Mesenchymal stem cell (in vitro differentiated cells and primary cell): ENCODE data around the gene SNCAIP.
A peak's percentile ranks its signal among the peaks of the same experiment; 100 is the strongest.

ENCODE experiments used
- DNase-seq: peaks from one replicate; pipeline ENCODE4 v3.0.0-alpha.2; 2013
- H2AFZ ChIP-seq: one replicate; pipeline ENCODE4 v1.6.1; 2013; ENCODE audit warnings: low read depth, mild to moderate bottlenecking, control low read depth, inconsistent platforms, low read length, moderate library complexity
- H2AK5ac ChIP-seq: 2 replicates; pipeline ENCODE4 v1.6.1; 2013; ENCODE audit warnings: low read length, moderate library complexity, mild to moderate bottlenecking, inconsistent platforms; ENCODE audit not compliant: severe bottlenecking
- H2BK120ac ChIP-seq: one replicate; pipeline ENCODE4 v1.6.1; 2013; ENCODE audit warnings: low read depth, mild to moderate bottlenecking, inconsistent platforms, low read length, moderate library complexity
- H2BK12ac ChIP-seq, 2 experiments: one replicate each; pipeline ENCODE4 v1.6.1; 2013; ENCODE audit warnings: inconsistent platforms in 2 of 2, low read length in 2 of 2, mild to moderate bottlenecking in 2 of 2, moderate library complexity in 2 of 2, control low read depth in 1 of 2
- H2BK15ac ChIP-seq: one replicate; pipeline ENCODE4 v1.6.1; 2013; ENCODE audit warnings: mild to moderate bottlenecking, low read depth, inconsistent platforms; ENCODE audit not compliant: poor library complexity, severe bottlenecking
- H2BK5ac ChIP-seq: 2 replicates; pipeline ENCODE4 v1.6.1; 2013; ENCODE audit warnings: low read depth, mild to moderate bottlenecking, low read length, control low read depth, inconsistent platforms; ENCODE audit not compliant: poor library complexity, severe bottlenecking
- H3K14ac ChIP-seq, 2 experiments: one replicate each; pipeline ENCODE4 v1.6.1; 2013; ENCODE audit warnings: inconsistent platforms in 2 of 2, low read length in 2 of 2, control low read depth in 1 of 2, mild to moderate bottlenecking in 1 of 2, moderate library complexity in 1 of 2
- H3K18ac ChIP-seq, 2 experiments: one replicate each; pipeline ENCODE4 v1.6.1; 2013; ENCODE audit warnings: inconsistent platforms in 2 of 2, low read length in 2 of 2, control low read depth in 1 of 2, low read depth in 1 of 2, mild to moderate bottlenecking in 1 of 2
- H3K23ac ChIP-seq, 2 experiments: one replicate each; pipeline ENCODE4 v1.6.1; 2013; ENCODE audit warnings: inconsistent platforms in 2 of 2, low read length in 2 of 2, mild to moderate bottlenecking in 2 of 2, moderate library complexity in 2 of 2, control low read depth in 1 of 2
- H3K27ac ChIP-seq: 2 replicates; pipeline ENCODE4 v1.5.1; 2013; ENCODE audit warnings: mild to moderate bottlenecking, moderate library complexity, low read length, control low read depth, inconsistent platforms; ENCODE audit not compliant: poor library complexity, severe bottlenecking
- H3K27me3 ChIP-seq, 2 experiments: 2 replicates each; pipeline versions ENCODE4 v1.6.1 to v1.7.0; 2013; ENCODE audit warnings: low read length in 2 of 2, mild to moderate bottlenecking in 2 of 2, moderate library complexity in 2 of 2, control low read depth in 1 of 2, inconsistent platforms in 1 of 2; ENCODE audit not compliant: control insufficient read depth in 1 of 2, insufficient read depth in 1 of 2
- H3K36me3 ChIP-seq, 2 experiments: 2 replicates each; pipeline versions ENCODE4 v1.6.1 to v1.7.0; 2013; ENCODE audit warnings: low read length in 2 of 2, control low read depth in 1 of 2, inconsistent platforms in 1 of 2, low read depth in 1 of 2, mild to moderate bottlenecking in 1 of 2; ENCODE audit not compliant: insufficient read depth in 2 of 2, control insufficient read depth in 1 of 2
- H3K4ac ChIP-seq, 2 experiments: one replicate each; pipeline ENCODE4 v1.6.1; 2013; ENCODE audit warnings: inconsistent platforms in 2 of 2, low read length in 2 of 2, mild to moderate bottlenecking in 2 of 2, moderate library complexity in 2 of 2, control low read depth in 1 of 2, low read depth in 1 of 2
- H3K4me1 ChIP-seq: 2 replicates; pipeline ENCODE4 v1.6.1; 2013; ENCODE audit warnings: low read depth, low read length, control low read depth; ENCODE audit not compliant: control insufficient read depth, insufficient read depth
- H3K4me2 ChIP-seq: 2 replicates; pipeline ENCODE4 v1.6.1; 2013; ENCODE audit warnings: low read length, mild to moderate bottlenecking, inconsistent platforms; ENCODE audit not compliant: poor library complexity, severe bottlenecking
- H3K4me3 ChIP-seq, 2 experiments: 2 replicates each; pipeline versions ENCODE4 v1.5.1 to v1.7.0; 2013; ENCODE audit warnings: low read length in 2 of 2, mild to moderate bottlenecking in 2 of 2, control low read depth in 1 of 2, low read depth in 1 of 2; ENCODE audit not compliant: insufficient read depth in 1 of 2
- H3K79me1 ChIP-seq: replicated peaks from 2 replicates; pipeline ENCODE4 v1.6.1; 2013; ENCODE audit warnings: mild to moderate bottlenecking, control low read depth, low read length, inconsistent platforms; ENCODE audit not compliant: poor library complexity, severe bottlenecking
- H3K9ac ChIP-seq: 2 replicates; pipeline ENCODE4 v1.7.0; 2013; ENCODE audit warnings: mild to moderate bottlenecking, low read length, moderate library complexity
- H3K9me3 ChIP-seq: 2 replicates; pipeline ENCODE4 v1.7.0; 2013; ENCODE audit warnings: mild to moderate bottlenecking, low read length; ENCODE audit not compliant: control insufficient read depth
- H4K8ac ChIP-seq: one replicate; pipeline ENCODE4 v1.6.1; 2013; ENCODE audit warnings: inconsistent platforms, mild to moderate bottlenecking, low read length, moderate library complexity
- H4K91ac ChIP-seq: one replicate; pipeline ENCODE4 v1.6.1; 2013; ENCODE audit warnings: mild to moderate bottlenecking, low read length, inconsistent platforms
- WGBS: methylation state at CpG from one replicate; pipeline ENCODE4 v1.1.7; 2013; ENCODE audit warnings: mixed read lengths; 5-methylcytosine and 5-hydroxymethylcytosine counted together

SNCAIP gene

DNA sequence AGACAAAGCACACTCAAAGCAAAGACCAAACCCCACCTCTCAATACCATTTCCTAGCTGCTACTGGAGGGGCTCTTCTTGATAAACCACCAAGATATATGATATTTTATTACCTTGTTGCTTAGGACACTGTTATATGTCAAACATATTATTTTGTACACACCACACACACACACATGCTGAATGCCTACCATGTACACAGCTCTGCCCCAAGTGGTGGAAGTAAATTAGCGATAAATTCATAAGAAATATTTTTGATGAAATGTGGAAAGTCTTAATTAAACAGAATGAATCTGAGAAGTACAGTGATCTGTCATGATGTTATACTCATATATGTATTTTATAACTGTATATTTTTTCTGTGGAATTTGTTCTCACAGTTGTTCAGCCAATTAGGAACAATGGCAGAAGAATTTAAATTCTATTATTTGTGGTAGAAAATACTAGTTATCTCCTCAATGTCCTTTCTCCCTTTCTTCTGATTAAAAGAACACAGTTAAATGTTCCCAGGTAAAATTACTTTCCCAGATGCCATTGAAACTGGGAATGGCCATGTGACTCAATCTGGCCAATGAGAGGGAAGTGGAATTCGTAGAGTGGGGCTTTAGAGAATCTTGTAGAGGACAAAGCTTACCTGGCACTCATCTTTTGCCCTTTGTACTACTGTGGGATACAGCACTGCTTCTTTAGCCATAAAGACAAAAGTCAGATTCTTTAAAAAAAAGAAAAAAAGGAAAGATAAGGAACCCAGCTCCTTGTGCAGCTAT, 156.5 kb downstream of the SNCAIP start:
- H2BK5ac ChIP-seq, result no peak overlapping the region
- no peak overlapping the region for H2BK15ac ChIP-seq
- H3K9me3 ChIP-seq, result no peaks in the 10 kb centered on the region
- H3K9ac ChIP-seq, result no peak overlapping the region
- H2BK12ac ChIP-seq, result no peak overlapping the region
- no peak overlapping the region for H3K4me3 ChIP-seq
- no peaks in the 10 kb centered on the region for H3K4me1 ChIP-seq
- no peak overlapping the region for H3K4me2 ChIP-seq
- H3K23ac ChIP-seq, result no peak overlapping the region
- no peaks in the 10 kb centered on the region for H3K36me3 ChIP-seq
- no peak overlapping the region for H2AFZ ChIP-seq
- no peak overlapping the region for H2BK120ac ChIP-seq
- no peaks in the 10 kb centered on the region for H3K27me3 ChIP-seq
- no peak overlapping the region for H3K14ac ChIP-seq
- H4K91ac ChIP-seq, result no peak overlapping the region
- WGBS, result 89% methylated on average over 1 of the region's 2 CpGs
- H3K27ac ChIP-seq, result no peak overlapping the region
- no peak for DNase-seq
- no peaks in the 10 kb centered on the region for H3K79me1 ChIP-seq
- no peak overlapping the region for H3K4ac ChIP-seq
- no peak overlapping the region for H4K8ac ChIP-seq
- H2AK5ac ChIP-seq, result no peak overlapping the region
- no peak overlapping the region for H3K18ac ChIP-seq

DNA sequence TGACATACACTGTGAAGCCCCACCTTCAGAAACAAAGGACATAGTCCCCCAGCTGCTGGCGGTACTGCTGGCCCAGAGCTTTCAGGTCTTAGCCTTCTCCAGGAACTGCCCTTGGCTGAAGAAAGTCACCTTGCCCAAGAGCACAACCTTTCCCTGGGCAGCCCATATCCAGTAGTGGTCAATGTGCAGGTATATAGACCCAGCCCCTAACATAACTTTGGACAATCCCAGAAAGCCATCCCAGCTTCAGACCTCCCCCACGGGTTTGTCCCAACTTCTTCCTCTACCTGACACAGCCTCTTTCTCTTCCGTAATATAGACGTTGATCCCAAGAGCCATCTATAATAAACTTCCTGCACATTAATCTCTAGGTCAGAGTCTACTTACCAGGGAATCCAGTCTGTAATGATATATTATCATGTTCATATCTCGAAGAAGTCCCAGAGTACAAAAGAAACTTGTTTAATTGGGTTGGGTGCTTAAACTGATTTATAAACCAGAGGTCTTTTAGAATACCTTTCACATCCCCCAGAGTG, 157.4 kb downstream of the SNCAIP start:
- H3K4me3 ChIP-seq, result no peak overlapping the region
- H2AFZ ChIP-seq, result no peak overlapping the region
- no peaks in the 10 kb centered on the region for H3K27me3 ChIP-seq
- H3K36me3 ChIP-seq, result no peaks in the 10 kb centered on the region
- no peak overlapping the region for H2BK15ac ChIP-seq
- H2BK120ac ChIP-seq, result no peak overlapping the region
- no peak overlapping the region for H3K4ac ChIP-seq
- no peak overlapping the region for H2AK5ac ChIP-seq
- H4K91ac ChIP-seq, result no peak overlapping the region
- no peak overlapping the region for H4K8ac ChIP-seq
- H2BK12ac ChIP-seq, result no peak overlapping the region
- H3K4me1 ChIP-seq, result no peaks in the 10 kb centered on the region
- no peaks in the 10 kb centered on the region for H3K79me1 ChIP-seq
- no peak overlapping the region for H3K4me2 ChIP-seq
- H3K27ac ChIP-seq, result no peak overlapping the region
- no peak overlapping the region for H3K18ac ChIP-seq
- H3K9me3 ChIP-seq, result no peaks in the 10 kb centered on the region
- 93% methylated on average over 3 of the region's 5 CpGs for whole genome bisulfite sequencing
- H2BK5ac ChIP-seq, result no peak overlapping the region
- H3K9ac ChIP-seq, result no peak overlapping the region
- no peak overlapping the region for H3K14ac ChIP-seq
- no peak overlapping the region for H3K23ac ChIP-seq
- no peak for DNase-seq

GRCh38 chr5:122470365-122470764, 158.3 kb downstream of the SNCAIP start:
- H3K18ac ChIP-seq, result no peak overlapping the region
- no peak overlapping the region for H3K4me3 ChIP-seq
- no peak overlapping the region for H3K4ac ChIP-seq
- no peak overlapping the region for H2AFZ ChIP-seq
- H3K36me3 ChIP-seq, result no peaks in the 10 kb centered on the region
- no peak overlapping the region for H3K27ac ChIP-seq
- no peaks in the 10 kb centered on the region for H3K27me3 ChIP-seq
- 83% methylated on average over 1 of the region's 2 CpGs for WGBS
- no peak overlapping the region for H3K4me2 ChIP-seq
- H4K91ac ChIP-seq, result no peak overlapping the region
- H3K23ac ChIP-seq, result no peak overlapping the region
- H2AK5ac ChIP-seq, result no peak overlapping the region
- H3K9ac ChIP-seq, result no peak overlapping the region
- H2BK5ac ChIP-seq, result no peak overlapping the region
- H3K79me1 ChIP-seq, result no peaks in the 10 kb centered on the region
- H3K4me1 ChIP-seq, result no peaks in the 10 kb centered on the region
- no peak overlapping the region for H2BK120ac ChIP-seq
- no peak overlapping the region for H2BK12ac ChIP-seq
- H3K14ac ChIP-seq, result no peak overlapping the region
- no peak overlapping the region for H2BK15ac ChIP-seq
- no peak overlapping the region for H4K8ac ChIP-seq
- DNase-seq, result no peak
- H3K9me3 ChIP-seq, result no peaks in the 10 kb centered on the region

- H3K4me3 ChIP-seq, result no peak overlapping the region
- no peak overlapping the region for H3K27ac ChIP-seq
- no peak overlapping the region for H3K9ac ChIP-seq
- no peaks in the 10 kb centered on the region for H3K79me1 ChIP-seq
- no peak overlapping the region for H3K18ac ChIP-seq
- DNase-seq, result no peak
- no peaks in the 10 kb centered on the region for H3K36me3 ChIP-seq
- H3K14ac ChIP-seq, result no peak overlapping the region
- H2AK5ac ChIP-seq, result no peak overlapping the region
- H3K4ac ChIP-seq, result no peak overlapping the region
- H2BK120ac ChIP-seq, result no peak overlapping the region
- H2BK15ac ChIP-seq, result no peak overlapping the region
- H2AFZ ChIP-seq, result no peak overlapping the region
- WGBS, result 81% methylated on average over 9 of the region's 9 CpGs
- no peaks in the 10 kb centered on the region for H3K27me3 ChIP-seq
- no peak overlapping the region for H4K8ac ChIP-seq
- H2BK5ac ChIP-seq, result no peak overlapping the region
- no peaks in the 10 kb centered on the region for H3K4me1 ChIP-seq
- H3K9me3 ChIP-seq, result no peaks in the 10 kb centered on the region
- H3K23ac ChIP-seq, result peak overlapping the region in 1 of 2 experiments; percentile 6
- no peak overlapping the region for H4K91ac ChIP-seq
- no peak overlapping the region for H3K4me2 ChIP-seq
- H2BK12ac ChIP-seq, result no peak overlapping the region
Observed at GRCh38 chr5:122471031-122471751, 159.2 kb downstream of the SNCAIP start.
